D721Med (cell line): Measurements from ENCODE around the gene NGRN.
"Not testable (repeated sequence)": the region's sequence is repeated elsewhere in the genome, so short reads cannot be mapped to it uniquely, and the experiment has no call there.

Source experiments
- DNase-seq: peaks from one replicate; pipeline ENCODE4 v3.0.0; 2011; ENCODE audit warnings: low spot score; ENCODE audit not compliant: insufficient read length
- FAIRE-seq: peaks from 2 replicates; lab custom pipeline; 2011; peaks lifted over from hg19 to GRCh38; lab: Jason Lieb, UNC
- CTCF ChIP-seq: IDR thresholded peaks from 2 replicates; pipeline ENCODE4 v1.5.1; 2012; ENCODE audit warnings: mild to moderate bottlenecking, control low read depth; ENCODE audit not compliant: insufficient read depth; ENCODE audit errors: missing control alignments

The NGRN gene

GRCh38 chr15:90268415-90268814 lies 2.9 kb downstream of the NGRN start:
- FAIRE-seq (no peak), DNase-seq (no peak)
- TF ChIP-seq CTCF, result no peak

GRCh38 chr15:90270502-90271150 lies 5.2 kb downstream of the NGRN start:
- no peak for FAIRE-seq

GRCh38 chr15:90271459-90272166 lies 6.1 kb downstream of the NGRN start:
- DNase-seq (no peak), FAIRE-seq (no peak)
- TF ChIP-seq CTCF, result no peak

More at GRCh38 chr15:90270502-90271150, 5.2 kb downstream of the NGRN start:
- TF ChIP-seq CTCF, result no peak
- no peak for DNase-seq

- not testable (repeated sequence) for FAIRE-seq, DNase-seq
Measured at GRCh38 chr15:90278467-90278866, 13.0 kb downstream of the NGRN start.

GRCh38 chr15:90280743-90281142 lies 15.3 kb downstream of the NGRN start:
- DNase-seq, FAIRE-seq: not testable (repeated sequence)

GRCh38 chr15:90281637-90282036 lies 16.2 kb downstream of the NGRN start:
- not testable (repeated sequence) for FAIRE-seq, DNase-seq

- DNase-seq (no peak), FAIRE-seq (no peak)
- TF ChIP-seq CTCF, result peak; percentile 68
Measured at GRCh38 chr15:90286678-90287077, 21.2 kb downstream of the NGRN start.

- FAIRE-seq (no peak), DNase-seq (no peak)
- no peak for TF ChIP-seq CTCF
Measured at GRCh38 chr15:90287101-90287500, 21.6 kb downstream of the NGRN start.

GRCh38 chr15:90287946-90288345 lies 22.5 kb downstream of the NGRN start:
- TF ChIP-seq CTCF, result no peak
- DNase-seq, result no peak
- no peak for FAIRE-seq
